ENCODE data around the gene PRSS36.
"Not testable (repeated sequence)": the region's sequence is repeated elsewhere in the genome, so short reads cannot be mapped to it uniquely, and the experiment has no call there.

The PRSS36 gene

GRCh38 chr16:31118223-31119155, 31.4 kb downstream of the PRSS36 start:
- DNase-seq, result no peak

- peak; percentile 96 for DNase-seq
Measured at GRCh38 chr16:31117384-31118222, 32.3 kb downstream of the PRSS36 start, which contains the start of gene KAT8. Gene KAT8 (plus strand): TSS chr16:31117664. CDS start chr16:31117682, 18 bp downstream.

- DNase-seq, result no peak
Measured at GRCh38 chr16:31114468-31114867, 35.4 kb downstream of the PRSS36 start.

- DNase-seq, result no peak
Measured at GRCh38 chr16:31113121-31114120, 36.4 kb downstream of the PRSS36 start.

GRCh38 chr16:31112711-31113110, 37.2 kb downstream of the PRSS36 start:
- no peak for DNase-seq

GRCh38 chr16:31111881-31112466, 37.9 kb downstream of the PRSS36 start:
- DNase-seq, result no peak

GRCh38 chr16:31110106-31111034, 39.5 kb downstream of the PRSS36 start:
- DNase-seq, result no peak

GRCh38 chr16:31109622-31110021, 40.2 kb downstream of the PRSS36 start:
- DNase-seq, result no peak

- no peak for DNase-seq
Measured at GRCh38 chr16:31108794-31109558, 40.9 kb downstream of the PRSS36 start.

GRCh38 chr16:31108035-31108793, 41.7 kb downstream of the PRSS36 start, which contains the start of gene BCKDK:
Gene BCKDK (plus strand): TSS chr16:31108386. CDS start chr16:31109224, 838 bp downstream.
- peak; percentile 49 for DNase-seq

GRCh38 chr16:31107465-31107867, 42.4 kb downstream of the PRSS36 start:
- no peak for DNase-seq

GRCh38 chr16:31106509-31107464, 43.1 kb downstream of the PRSS36 start:
- DNase-seq, result no peak

- peak; percentile 81 for DNase-seq
Measured at GRCh38 chr16:31105677-31106213, 44.1 kb downstream of the PRSS36 start.

- DNase-seq, result not testable (repeated sequence)
Measured at GRCh38 chr16:31100876-31101641, 48.8 kb downstream of the PRSS36 start.

- DNase-seq, result no peak
Measured at GRCh38 chr16:31099860-31100638, 49.8 kb downstream of the PRSS36 start.

Data from NCI-H774 (cell line).